Breast epithelium (tissue), 4 donors: Measurements from ENCODE around the gene RPL18. TPM values are rescaled to one million over a fixed set of nuclear protein-coding genes. Genes with fewer than 3 reads are reported as not detected.

Source experiments
- DNase-seq, 2 donors: peaks; one replicate each; pipeline ENCODE4 v3.0.0-alpha.2; 2019; ENCODE audit warnings: low spot score in 2 of 2
- H3K27ac ChIP-seq, 2 donors: fragments of 200-600 bp; sonication (generic) in 1 of 2; one replicate each; pipeline ENCODE4 v1.5.1; 2016 to 2019; ENCODE audit warnings: mild to moderate bottlenecking in 1 of 2
- H3K27me3 ChIP-seq, 2 donors: fragments of 200-600 bp; sonication (generic) in 1 of 2; one replicate each; pipeline versions ENCODE4 v1.5.1 to v1.6.0; 2017 to 2019; ENCODE audit warnings: control low read depth in 1 of 2, mild to moderate bottlenecking in 1 of 2
- H3K36me3 ChIP-seq: fragments of 200-600 bp; one replicate; pipeline ENCODE4 v1.5.1; 2019
- H3K4me1 ChIP-seq, 2 donors: fragments of 200-600 bp; sonication (generic); one replicate each; pipeline ENCODE4 v1.5.1; 2016 to 2019; ENCODE audit warnings: control low read depth in 1 of 2
- H3K4me3 ChIP-seq, 3 donors: fragments of 200-600 bp; sonication (generic); 1 replicate in 2 of 3; 2 replicates in 1 of 3; pipeline ENCODE4 v1.5.1; 2016 to 2019; ENCODE audit warnings: mild to moderate bottlenecking in 3 of 3, moderate library complexity in 2 of 3
- H3K9me3 ChIP-seq, 2 donors: fragments of 200-600 bp; sonication (generic) in 1 of 2; one replicate each; pipeline ENCODE4 v1.5.1; 2016 to 2019; ENCODE audit warnings: control low read depth in 1 of 2
- CTCF ChIP-seq, 3 donors: fragments of 450-650 bp; IDR thresholded peaks; one replicate each; pipeline ENCODE4 v1.5.1; 2016 to 2017; ENCODE audit warnings: antibody characterized with exemption in 3 of 3, mild to moderate bottlenecking in 3 of 3, moderate library complexity in 3 of 3
- POLR2A ChIP-seq: fragments of 450-650 bp; IDR thresholded peaks from one replicate; pipeline ENCODE4 v1.6.1; 2016; ENCODE audit warnings: antibody characterized with exemption, mild to moderate bottlenecking, moderate library complexity
- POLR2AphosphoS5 ChIP-seq, 3 donors: sonication (generic); formaldehyde crosslinking; IDR thresholded peaks; one replicate each; pipeline ENCODE4 v1.6.1; 2017; ENCODE audit warnings: antibody characterized with exemption in 3 of 3
- intact Hi-C: fragments of 100-400 bp; cut with DNase I; formaldehyde crosslinking; loops from one replicate; pipeline ENCODE4 v1.15.1; 2023; ENCODE audit warnings: low total_unique reads
- total RNA-seq, 3 donors: library from RNA; depleted of rRNA; stranded (reverse); fragments of >200 nt; gene quantifications; one replicate each; pipeline ENCODE4 v1.1.0, GENCODE V29; 2016

RPL18 gene
- 1,000 to 10,000 TPM; 1,880 to 2,937 (median 2,507) TPM for total RNA-seq

- Histone ChIP-seq H3K4me3 (peak within 1 kb of the TSS; percentile 90 to 96 (median 93)), H3K27ac (peak within 1 kb of the TSS; percentile 91 to 93), H3K9me3 (no peaks in the 10 kb centered on the region), H3K4me1 (peaks cover 4 to 29% of the 10 kb centered on the region in 2 donors), H3K36me3 (no peaks in the 10 kb centered on the region), H3K27me3 (no peaks in the 10 kb centered on the region)
- peak; percentile 92 to 96 (median 93) for TF ChIP-seq POLR2AphosphoS5 (IDR thresholded peaks at IDR 0.05)
- TF ChIP-seq POLR2A: peak; percentile 73
- TF ChIP-seq CTCF (IDR thresholded peaks at IDR 0.05): peak in 1 of 3 donors; percentile 8
- peak; percentile 98 to 99 for DNase-seq
- intact Hi-C loops: no loop called here
Observed at GRCh38 chr19:48618916-48619691, at the start of gene RPL18, which contains the start of gene SPHK2. Gene RPL18 (minus strand): TSS chr19:48619178. CDS start chr19:48619143, 35 bp downstream. Gene SPHK2 (plus strand): TSS chr19:48619506. CDS start chr19:48620515, 1,009 bp downstream.

GRCh38 chr19:48668761-48669160 lies 49.8 kb upstream of the RPL18 start:
- TF ChIP-seq CTCF (IDR thresholded peaks at IDR 0.05): no peak
- TF ChIP-seq POLR2A: no peak
- TF ChIP-seq POLR2AphosphoS5 (IDR thresholded peaks at IDR 0.05): no peak
- intact Hi-C loops: no loop called here
- Histone ChIP-seq H3K36me3 (no peaks in the 10 kb centered on the region), H3K27ac (no peak overlapping the region), H3K27me3 (no peaks in the 10 kb centered on the region), H3K9me3 (no peaks in the 10 kb centered on the region), H3K4me1 (no peaks in the 10 kb centered on the region), H3K4me3 (no peak overlapping the region)
- DNase-seq: no peak

GRCh38 chr19:48668332-48668731 lies 49.4 kb upstream of the RPL18 start:
- H3K4me1 ChIP-seq: no peaks in the 10 kb centered on the region
- H3K4me3 ChIP-seq: no peak overlapping the region
- H3K9me3 ChIP-seq: no peaks in the 10 kb centered on the region
- no peaks in the 10 kb centered on the region for H3K36me3 ChIP-seq
- TF ChIP-seq CTCF (IDR thresholded peaks at IDR 0.05) (no peak), POLR2A (no peak), POLR2AphosphoS5 (IDR thresholded peaks at IDR 0.05) (no peak)
- H3K27ac ChIP-seq: no peak overlapping the region
- intact Hi-C loops: no loop called here
- no peak for DNase-seq
- H3K27me3 ChIP-seq: no peaks in the 10 kb centered on the region

- no peak overlapping the region for H3K27ac ChIP-seq
- TF ChIP-seq POLR2A: no peak
- TF ChIP-seq POLR2AphosphoS5 (IDR thresholded peaks at IDR 0.05): no peak
- H3K36me3 ChIP-seq: no peaks in the 10 kb centered on the region
- H3K9me3 ChIP-seq: no peaks in the 10 kb centered on the region
- H3K4me1 ChIP-seq: no peaks in the 10 kb centered on the region
- intact Hi-C loops: no loop called here
- no peak overlapping the region for H3K4me3 ChIP-seq
- DNase-seq: no peak
- no peaks in the 10 kb centered on the region for H3K27me3 ChIP-seq
Observed at GRCh38 chr19:48665786-48666185, 46.8 kb upstream of the RPL18 start.

- intact Hi-C loops: no loop called here
- no peaks in the 10 kb centered on the region for H3K4me1 ChIP-seq
- no peak for TF ChIP-seq POLR2A
- TF ChIP-seq CTCF (IDR thresholded peaks at IDR 0.05): no peak
- TF ChIP-seq POLR2AphosphoS5 (IDR thresholded peaks at IDR 0.05): no peak
Observed at GRCh38 chr19:48664476-48664875, 45.5 kb upstream of the RPL18 start.

More at GRCh38 chr19:48664476-48664875, 45.5 kb upstream of the RPL18 start:
- Histone ChIP-seq H3K27me3 (no peaks in the 10 kb centered on the region), H3K4me3 (no peak overlapping the region), H3K36me3 (no peaks in the 10 kb centered on the region), H3K27ac (no peak overlapping the region), H3K9me3 (no peaks in the 10 kb centered on the region)
- no peak for DNase-seq
